Measurements from ENCODE around the gene ARL17B. TPM values are rescaled to one million over a fixed set of nuclear protein-coding genes. Genes with fewer than 3 reads are reported as not detected.
"Not testable (repeated sequence)": the region's sequence is repeated elsewhere in the genome, so short reads cannot be mapped to it uniquely, and the experiment has no call there.

Gene ARL17B
- total RNA-seq, 8 experiments from 2014 or later: 3.4 to 25.1 (median 7.8) TPM

DNA sequence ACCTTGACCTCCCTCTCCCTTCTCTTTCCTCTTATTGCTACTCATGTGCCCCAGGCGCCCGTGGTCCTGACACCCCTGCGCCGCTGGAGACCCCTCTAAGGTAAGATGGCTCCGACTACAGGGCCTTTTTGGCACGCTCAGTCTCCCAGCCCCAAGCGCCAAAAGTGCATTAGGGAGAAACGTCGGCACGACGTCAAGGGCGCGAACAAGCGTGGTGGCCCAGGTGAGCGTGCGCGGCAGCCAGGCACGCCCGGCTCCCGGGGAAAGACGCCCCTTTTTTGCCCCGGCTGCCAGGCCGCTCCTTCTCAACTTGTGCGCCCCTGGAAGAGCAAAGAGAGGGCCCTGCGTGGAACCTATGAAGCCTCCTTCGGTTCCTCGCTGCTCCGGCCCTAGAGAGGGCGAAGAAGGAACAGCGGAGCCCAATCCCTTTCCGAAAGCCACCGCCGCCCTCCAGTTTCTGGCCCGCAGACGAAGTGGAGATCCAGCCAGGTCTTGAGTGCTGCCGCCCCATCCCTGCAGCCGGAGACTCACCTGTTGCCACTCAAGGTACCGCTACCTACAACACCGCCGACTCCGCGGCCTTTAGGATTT, 326 bp downstream of the ARL17B start:
- H3K4me1 ChIP-seq (replicated peaks in 1 of 2); H3K4me3 ChIP-seq; in situ Hi-C loops (cut with MboI; ENCODE audit: low pct_unique_long_range_greater_than_20kb in 2 of 9, low sequenced_read_pairs in 9 of 9, unreplicated experiment in 9 of 9); H3K27ac ChIP-seq: not testable (repeated sequence)
- WGBS, 10 experiments: no CpG with 5 or more reads among the region's 42 CpGs
- ATAC-seq (replicated peaks in 6 of 8): peak; percentile 31 to 56 (median 42)

DNA sequence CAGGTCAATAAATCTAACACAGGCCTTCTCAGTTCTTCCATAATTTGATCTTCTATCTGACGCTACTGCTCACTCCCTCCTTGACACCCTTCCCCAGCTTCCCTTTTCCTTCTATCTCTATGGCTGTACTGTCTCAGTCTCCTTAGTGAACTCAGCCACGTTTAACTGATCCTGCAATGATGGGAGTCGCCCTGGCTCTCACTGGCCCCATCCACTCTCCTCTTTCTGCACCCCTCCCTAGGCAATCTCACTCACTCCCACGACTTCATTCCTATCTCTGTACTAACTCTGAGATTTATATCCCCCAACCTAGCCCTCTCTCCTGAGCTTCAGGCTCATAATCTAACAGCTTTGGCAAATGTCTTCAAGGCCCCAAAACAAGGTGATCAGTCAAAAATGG, 7.7 kb downstream of the ARL17B start:
- H3K4me1 ChIP-seq (replicated peaks in 1 of 2); in situ Hi-C loops (cut with MboI; ENCODE audit: low pct_unique_long_range_greater_than_20kb in 2 of 9, low sequenced_read_pairs in 9 of 9, unreplicated experiment in 9 of 9); H3K27ac ChIP-seq; H3K4me3 ChIP-seq: not testable (repeated sequence)
- ATAC-seq (replicated peaks in 6 of 8): peak in 1 of 8 experiments; percentile 75
- no CpG with 5 or more reads among the region's 4 CpGs for WGBS, 10 experiments

DNA sequence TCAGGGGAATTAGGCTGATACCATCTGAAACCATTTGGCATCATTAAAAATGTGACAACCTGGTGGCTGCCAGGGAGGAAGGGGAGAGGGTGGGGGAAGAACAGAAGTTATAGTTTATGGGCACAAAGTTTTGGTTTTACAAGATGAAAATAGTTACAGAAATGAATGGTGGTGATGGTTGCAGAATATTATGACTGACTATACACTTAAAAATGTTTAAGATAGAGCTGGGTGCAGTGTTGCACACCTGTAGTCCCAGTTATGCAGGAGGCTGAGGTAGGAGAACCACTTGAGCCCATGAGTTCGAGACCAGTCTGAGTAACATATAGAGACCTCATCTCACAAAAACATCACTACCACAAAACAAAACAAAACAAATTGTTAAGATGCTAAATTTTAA, 12.5 kb downstream of the ARL17B start:
- H3K4me3 ChIP-seq; in situ Hi-C loops (cut with MboI; ENCODE audit: low pct_unique_long_range_greater_than_20kb in 2 of 9, low sequenced_read_pairs in 9 of 9, unreplicated experiment in 9 of 9); H3K4me1 ChIP-seq (replicated peaks in 1 of 2); H3K27ac ChIP-seq; ATAC-seq (replicated peaks in 6 of 8): not testable (repeated sequence)
- no CpG with 5 or more reads among the region's 1 CpG for WGBS, 10 experiments

DNA sequence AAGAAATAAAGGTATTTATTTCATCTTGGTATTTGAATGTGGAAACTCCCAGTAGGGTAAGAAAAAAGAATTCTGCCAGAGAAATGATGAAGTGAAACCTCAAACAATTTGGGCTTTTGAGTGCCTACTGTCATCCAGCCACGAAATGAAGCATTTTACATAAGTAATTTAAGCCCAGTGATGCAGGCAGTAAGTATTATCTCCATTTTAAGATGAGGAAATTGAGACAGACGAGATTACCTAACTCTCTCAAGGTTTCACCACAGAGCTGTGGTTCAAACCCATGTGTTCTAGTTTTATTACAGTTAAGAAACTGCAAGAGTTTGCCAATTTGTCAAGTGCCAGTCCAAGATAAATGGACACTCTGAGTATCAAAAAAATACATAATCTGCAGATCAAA, 13.2 kb downstream of the ARL17B start:
- H3K4me1 ChIP-seq (replicated peaks in 1 of 2); in situ Hi-C loops (cut with MboI; ENCODE audit: low pct_unique_long_range_greater_than_20kb in 2 of 9, low sequenced_read_pairs in 9 of 9, unreplicated experiment in 9 of 9); H3K27ac ChIP-seq; H3K4me3 ChIP-seq: not testable (repeated sequence)
- WGBS, 10 experiments: no CpG with 5 or more reads among the region's 2 CpGs
- peak in 1 of 8 experiments; percentile 56 for ATAC-seq (replicated peaks in 6 of 8)

DNA sequence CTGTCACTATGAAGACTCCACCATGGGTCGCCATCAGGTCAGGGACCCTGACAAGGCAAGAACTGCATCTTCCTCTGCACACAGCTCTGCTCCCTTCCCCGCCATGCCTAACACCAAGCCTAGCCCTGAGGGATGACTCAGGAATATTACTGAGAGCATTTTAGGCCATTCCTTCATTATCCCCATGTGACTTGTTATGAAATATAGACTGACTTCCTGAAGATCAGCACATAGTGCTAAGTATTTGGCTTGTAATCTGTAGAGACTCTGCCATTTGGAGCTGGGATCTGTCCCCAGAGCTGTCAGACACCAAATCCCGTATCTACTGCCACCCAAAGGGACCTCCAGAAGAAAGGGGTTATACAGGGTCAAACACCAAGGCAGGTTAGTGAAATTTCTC, 19.4 kb downstream of the ARL17B start:
- no CpG with 5 or more reads among the region's 3 CpGs for WGBS, 10 experiments
- peak in 3 of 8 experiments; percentile 27 to 89 (median 73) for ATAC-seq (replicated peaks in 6 of 8)
- H3K4me1 ChIP-seq (replicated peaks in 1 of 2); H3K4me3 ChIP-seq; in situ Hi-C loops (cut with MboI; ENCODE audit: low pct_unique_long_range_greater_than_20kb in 2 of 9, low sequenced_read_pairs in 9 of 9, unreplicated experiment in 9 of 9); H3K27ac ChIP-seq: not testable (repeated sequence)

DNA sequence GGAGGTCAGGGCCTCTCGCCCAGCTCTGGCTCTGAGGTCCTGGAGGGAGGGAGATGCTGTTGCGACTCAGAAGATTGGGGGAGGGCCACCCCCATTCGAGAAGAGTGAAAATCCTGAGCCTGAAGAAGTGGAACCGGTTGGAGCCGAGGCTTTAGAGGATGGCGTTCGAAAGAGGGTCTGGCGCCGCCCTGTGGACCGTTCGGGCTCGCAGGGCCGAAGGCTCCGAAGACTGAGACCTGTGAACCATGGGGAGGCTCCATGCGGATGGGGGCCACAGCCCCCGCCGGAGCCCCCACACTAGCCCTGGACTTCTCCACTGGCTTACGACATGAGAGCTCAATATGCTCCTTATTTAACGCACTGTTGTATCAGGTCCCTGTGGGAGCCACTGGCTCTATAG, 20.3 kb downstream of the ARL17B start:
- H3K27ac ChIP-seq; H3K4me3 ChIP-seq; H3K4me1 ChIP-seq (replicated peaks in 1 of 2); ATAC-seq (replicated peaks in 6 of 8); in situ Hi-C loops (cut with MboI; ENCODE audit: low pct_unique_long_range_greater_than_20kb in 2 of 9, low sequenced_read_pairs in 9 of 9, unreplicated experiment in 9 of 9): not testable (repeated sequence)
- no CpG with 5 or more reads among the region's 19 CpGs for whole genome bisulfite sequencing, 10 experiments

DNA sequence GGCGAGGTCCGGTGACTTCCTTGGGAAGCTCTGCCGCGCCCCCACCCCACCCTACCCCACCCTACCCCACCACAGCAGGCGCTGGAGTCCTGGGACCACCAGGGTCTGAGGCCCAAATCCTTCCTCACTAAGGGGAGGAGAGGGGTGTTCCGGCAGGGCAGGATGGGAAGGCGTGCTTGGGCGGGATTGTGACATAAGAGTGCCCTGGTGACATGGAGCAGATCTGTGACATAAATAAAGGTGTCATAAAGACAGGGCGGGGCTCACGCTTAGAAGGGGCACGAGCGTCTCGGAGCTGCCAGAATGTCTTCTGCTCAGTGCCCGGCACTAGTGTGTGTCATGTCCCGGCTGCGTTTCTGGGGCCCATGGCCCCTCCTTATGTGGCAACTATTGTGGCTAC, 66.7 kb downstream of the ARL17B start, which contains the start of gene LRRC37A:
LRRC37A (plus strand) TSS at position 301 of the 400 bp plus-strand sequence; CDS start at position 304, 3 bp downstream.
- not testable (repeated sequence) for ATAC-seq (replicated peaks in 6 of 8)
- in situ Hi-C loops (cut with MboI; ENCODE audit: low pct_unique_long_range_greater_than_20kb in 2 of 9, low sequenced_read_pairs in 9 of 9, unreplicated experiment in 9 of 9): loop anchor here in 1 of 9 experiments (25.0 kb wide), 1 partner anchor 133 kb away; no protein-coding TSS in a partner anchor
- WGBS, 10 experiments: no CpG with 5 or more reads among the region's 16 CpGs

DNA sequence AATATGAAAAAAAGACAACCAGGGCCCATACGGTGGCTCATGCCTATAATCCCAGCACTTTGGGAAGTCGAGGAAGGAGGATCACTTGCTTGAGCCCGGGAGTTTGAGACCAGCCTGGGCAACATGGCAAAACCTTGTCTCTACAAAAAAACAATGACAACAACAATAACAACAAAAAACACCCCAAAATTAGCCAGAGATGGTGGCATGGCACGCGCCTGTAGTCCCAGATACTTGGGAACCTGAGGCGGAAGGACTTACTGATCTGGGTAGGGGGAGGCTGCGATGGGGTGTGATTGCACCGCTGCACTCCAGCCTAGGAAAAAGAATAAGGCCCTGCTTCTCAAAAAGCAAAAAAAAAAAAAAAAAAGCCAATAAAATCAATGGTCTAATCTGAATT, 69.9 kb downstream of the ARL17B start:
- not testable (repeated sequence) for H3K4me3 ChIP-seq; H3K4me1 ChIP-seq (replicated peaks in 1 of 2); ATAC-seq (replicated peaks in 6 of 8); H3K27ac ChIP-seq
- WGBS, 10 experiments: 73 to 100% (median 87%) methylated on average over 2 to 7 of the region's 8 CpGs; no CpG with 5 or more reads in 5 of the 10 experiments
- in situ Hi-C loops (cut with MboI; ENCODE audit: low pct_unique_long_range_greater_than_20kb in 2 of 9, low sequenced_read_pairs in 9 of 9, unreplicated experiment in 9 of 9): loop anchor here in 1 of 9 experiments (25.0 kb wide), 1 partner anchor 129 kb away; no protein-coding TSS in a partner anchor

More for the DNA sequence above, 66.7 kb downstream of the ARL17B start, which contains the start of gene LRRC37A:
- not testable (repeated sequence) for H3K4me3 ChIP-seq; H3K4me1 ChIP-seq (replicated peaks in 1 of 2); H3K27ac ChIP-seq

DNA sequence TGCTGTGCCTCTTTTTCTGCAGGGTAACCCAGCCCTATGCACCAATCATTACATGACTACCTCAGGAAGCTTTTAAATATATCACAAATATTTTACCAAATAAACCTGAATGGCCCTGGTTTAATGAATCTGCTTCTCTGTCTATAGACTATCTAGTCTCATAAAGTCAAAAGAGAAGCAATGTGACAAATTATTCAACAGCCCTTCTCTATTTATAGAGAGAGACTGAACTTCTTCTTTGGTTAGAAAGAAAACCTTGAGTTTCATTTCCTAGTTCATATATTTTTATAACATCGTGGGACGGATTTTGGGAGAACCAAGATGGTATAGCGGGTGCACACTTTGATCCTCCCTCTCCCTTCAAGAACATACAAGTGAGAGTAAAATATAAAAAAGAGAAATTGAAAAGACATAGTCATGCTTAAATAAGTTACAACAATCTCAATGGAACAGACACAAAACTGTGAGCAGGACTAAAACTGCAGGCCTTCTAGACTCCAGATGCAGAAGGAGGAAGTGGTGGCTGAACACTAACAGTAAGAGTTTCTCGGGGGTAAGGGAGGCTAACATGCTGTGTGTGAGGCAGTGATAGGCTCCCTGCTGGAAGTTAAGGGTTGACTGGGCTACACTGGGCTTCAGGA, 70.5 kb downstream of the ARL17B start:
- H3K27ac ChIP-seq; H3K4me1 ChIP-seq (replicated peaks in 1 of 2); ATAC-seq (replicated peaks in 6 of 8); H3K4me3 ChIP-seq: not testable (repeated sequence)
- WGBS, 10 experiments: 78 to 100% (median 94%) methylated on average over 1 to 4 of the region's 4 CpGs; no CpG with 5 or more reads in 1 of the 10 experiments
- in situ Hi-C loops (cut with MboI; ENCODE audit: low pct_unique_long_range_greater_than_20kb in 2 of 9, low sequenced_read_pairs in 9 of 9, unreplicated experiment in 9 of 9): loop anchor here in 1 of 9 experiments (25.0 kb wide), 1 partner anchor 129 kb away; no protein-coding TSS in a partner anchor

DNA sequence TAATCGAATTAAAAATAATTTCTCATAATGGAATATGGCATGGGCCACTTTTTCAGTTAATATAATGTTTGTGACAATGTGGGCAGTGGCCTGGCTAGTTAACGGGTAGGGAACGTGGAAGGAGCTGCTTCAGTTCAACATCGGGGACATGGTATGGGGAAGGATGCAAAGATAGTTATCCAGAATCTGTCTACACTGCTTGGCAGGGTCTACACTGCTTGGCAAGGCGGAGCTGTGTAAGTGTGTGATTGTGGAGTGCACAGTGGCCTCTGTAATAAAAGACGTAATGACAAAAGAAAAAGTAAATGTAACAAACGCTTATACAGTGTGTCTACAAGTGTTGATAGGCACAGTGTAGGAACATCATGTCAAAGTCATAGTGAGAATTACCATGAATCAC, 74.0 kb downstream of the ARL17B start:
- WGBS, 10 experiments: 30 to 93% (median 77%) methylated on average over 1 to 7 of the region's 7 CpGs
- H3K4me1 ChIP-seq (replicated peaks in 1 of 2); H3K4me3 ChIP-seq; H3K27ac ChIP-seq; ATAC-seq (replicated peaks in 6 of 8): not testable (repeated sequence)
- in situ Hi-C loops (cut with MboI; ENCODE audit: low pct_unique_long_range_greater_than_20kb in 2 of 9, low sequenced_read_pairs in 9 of 9, unreplicated experiment in 9 of 9): loop anchor here in 1 of 9 experiments (25.0 kb wide), 1 partner anchor 125 kb away; no protein-coding TSS in a partner anchor

DNA sequence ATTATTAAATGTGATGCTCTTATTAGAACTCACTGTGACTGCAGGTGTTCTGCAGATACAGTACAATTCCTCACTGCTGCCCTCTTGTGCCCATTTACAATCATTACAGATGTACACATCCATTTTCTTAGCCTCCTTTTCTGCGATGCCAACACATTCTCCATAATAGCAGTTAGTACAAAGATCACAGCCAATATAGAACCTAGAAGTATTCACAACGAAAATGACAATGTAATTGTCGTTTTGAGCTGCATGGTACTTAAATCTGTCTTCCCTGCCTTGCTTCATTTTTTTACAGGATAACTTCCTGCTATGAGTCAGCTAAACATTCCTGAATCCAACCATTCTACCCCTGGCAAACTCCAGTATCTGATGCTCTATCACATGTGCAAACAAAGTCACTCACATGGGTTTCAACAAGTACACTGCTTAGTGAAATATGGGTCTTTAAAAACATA, 74.8 kb downstream of the ARL17B start:
- H3K4me3 ChIP-seq; H3K4me1 ChIP-seq (replicated peaks in 1 of 2); H3K27ac ChIP-seq: not testable (repeated sequence)
- peak; percentile 86 to 99 (median 90) for ATAC-seq (replicated peaks in 6 of 8)
- in situ Hi-C loops (cut with MboI; ENCODE audit: low pct_unique_long_range_greater_than_20kb in 2 of 9, low sequenced_read_pairs in 9 of 9, unreplicated experiment in 9 of 9): loop anchor here in 1 of 9 experiments (25.0 kb wide), 1 partner anchor 124 kb away; no protein-coding TSS in a partner anchor
- WGBS, 10 experiments: 0 to 32% (median 5%) methylated on average over 1 to 3 of the region's 3 CpGs

DNA sequence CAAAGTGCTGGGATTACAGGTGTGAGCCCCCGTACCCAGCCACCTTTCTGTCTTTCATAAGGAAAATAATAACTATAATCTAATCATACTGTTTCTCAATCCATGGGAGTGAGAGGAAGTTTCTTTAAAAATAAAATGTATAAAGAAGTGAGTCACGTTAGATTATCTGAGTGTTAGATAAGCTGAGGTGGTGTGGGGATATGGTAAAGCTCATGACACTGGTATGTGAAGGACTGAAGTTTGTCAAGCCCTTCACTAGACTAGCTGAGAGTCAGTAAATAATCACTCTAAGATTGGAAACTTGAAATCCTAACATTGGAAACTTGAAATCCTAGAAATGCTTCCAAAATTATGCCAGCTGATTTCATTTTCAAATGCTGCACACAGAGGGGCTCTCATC, 76.1 kb downstream of the ARL17B start:
- 43 to 100% (median 54%) methylated on average over 1 to 2 of the region's 2 CpGs; no CpG with 5 or more reads in 6 of the 10 experiments for WGBS, 10 experiments
- in situ Hi-C loops (cut with MboI; ENCODE audit: low pct_unique_long_range_greater_than_20kb in 2 of 9, low sequenced_read_pairs in 9 of 9, unreplicated experiment in 9 of 9): loop anchor here in 1 of 9 experiments (25.0 kb wide), 1 partner anchor 123 kb away; no protein-coding TSS in a partner anchor
- not testable (repeated sequence) for H3K4me1 ChIP-seq (replicated peaks in 1 of 2); H3K27ac ChIP-seq; H3K4me3 ChIP-seq; ATAC-seq (replicated peaks in 6 of 8)

DNA sequence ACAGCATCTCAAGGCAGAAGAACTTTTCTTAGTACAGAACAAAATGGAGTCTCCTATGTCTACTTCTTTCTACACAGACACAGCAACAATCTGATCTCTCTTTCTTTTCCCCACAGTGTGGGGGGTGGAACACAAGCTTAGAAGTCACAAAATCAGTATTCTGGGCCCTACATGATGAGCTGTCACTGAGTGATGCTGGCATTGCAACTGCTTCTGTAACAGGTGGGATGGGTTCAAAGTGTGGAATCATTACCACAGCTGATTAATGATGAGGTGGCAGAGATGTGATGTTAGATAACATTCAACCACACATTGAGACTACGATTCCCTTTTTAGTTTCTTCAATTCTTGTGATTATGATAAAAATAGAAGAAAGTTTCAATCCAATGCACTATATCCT, 77.1 kb downstream of the ARL17B start:
- H3K27ac ChIP-seq; H3K4me1 ChIP-seq (replicated peaks in 1 of 2); H3K4me3 ChIP-seq; ATAC-seq (replicated peaks in 6 of 8): not testable (repeated sequence)
- in situ Hi-C loops (cut with MboI; ENCODE audit: low pct_unique_long_range_greater_than_20kb in 2 of 9, low sequenced_read_pairs in 9 of 9, unreplicated experiment in 9 of 9): loop anchor here in 1 of 9 experiments (25.0 kb wide), 1 partner anchor 122 kb away; no protein-coding TSS in a partner anchor
- WGBS, 10 experiments: no CpG with 5 or more reads among the region's 1 CpG

Measured in motor neuron (in vitro differentiated cells).